Caco-2 (cell line): ENCODE results near the gene DHRS7. TPM values are rescaled to one million over a fixed set of nuclear protein-coding genes. Genes with fewer than 3 reads are reported as not detected.

Source experiments
- BruUV-seq: library from RNA; stranded (reverse); fragments of 400-500 nt; replicated peaks from 2 replicates; lab custom pipeline; 2021; lab: Mats Ljungman, UMichigan
- CTCF ChIA-PET: fragments of 300-600 bp; sonication (Branson Sonifier 250); formaldehyde crosslinking; loops from one replicate; lab custom pipeline; 2022; ENCODE audit warnings: antibody characterized with exemption; lab: Charles Lee
- POLR2A ChIA-PET: fragments of 300-600 bp; sonication (Branson Sonifier 250); formaldehyde crosslinking; loops from one replicate; lab custom pipeline; 2022; ENCODE audit warnings: antibody characterized with exemption; lab: Charles Lee
- DNase-seq, 2 experiments: peaks; one replicate each; pipeline versions ENCODE4 v3.0.0 to v3.0.0-alpha.2; 2020 to 2022
- H3K27me3 ChIP-seq: replicated peaks from 2 replicates; pipeline ENCODE4 v1.6.0; 2011; ENCODE audit warnings: low read length; ENCODE audit not compliant: control insufficient read depth, insufficient read depth
- H3K36me3 ChIP-seq: 2 replicates; pipeline ENCODE4 v1.5.1; 2011; ENCODE audit warnings: low read length; ENCODE audit not compliant: control insufficient read depth, insufficient read depth
- H3K4me1 ChIP-seq: fragments of 250-450 bp; sonication (Bioruptor Pico); 2 replicates; pipeline ENCODE4 v1.5.1; 2020; ENCODE audit warnings: mild to moderate bottlenecking
- H3K4me3 ChIP-seq: 2 replicates; pipeline ENCODE4 v1.5.1; 2011; ENCODE audit warnings: low read depth, mild to moderate bottlenecking, control low read depth, low read length
- H3K9me3 ChIP-seq: fragments of 250-450 bp; sonication (Bioruptor Pico); 2 replicates; pipeline ENCODE4 v1.5.1; 2020; ENCODE audit warnings: mild to moderate bottlenecking, moderate library complexity
- H3K27ac Mint-ChIP-seq: one replicate; pipeline ENCODE4 v1.8.0; 2022; ENCODE audit warnings: mixed read lengths; ENCODE audit not compliant: unreplicated experiment
- H3K27me3 Mint-ChIP-seq: one replicate; pipeline ENCODE4 v1.8.0; 2022; ENCODE audit warnings: mixed read lengths; ENCODE audit not compliant: insufficient read depth, unreplicated experiment
- H3K36me3 Mint-ChIP-seq: one replicate; pipeline ENCODE4 v1.8.0; 2022; ENCODE audit warnings: mild to moderate bottlenecking, mixed read lengths; ENCODE audit not compliant: insufficient read depth, unreplicated experiment
- H3K4me1 Mint-ChIP-seq: one replicate; pipeline ENCODE4 v1.8.0; 2022; ENCODE audit warnings: low read depth, mixed read lengths; ENCODE audit not compliant: unreplicated experiment
- H3K4me3 Mint-ChIP-seq: one replicate; pipeline ENCODE4 v1.8.0; 2022; ENCODE audit warnings: mild to moderate bottlenecking, moderate library complexity, mixed read lengths; ENCODE audit not compliant: unreplicated experiment
- H3K9me3 Mint-ChIP-seq: one replicate; pipeline ENCODE4 v1.8.0; 2022; ENCODE audit warnings: mixed read lengths; ENCODE audit not compliant: unreplicated experiment
- CTCF ChIP-seq, 2 experiments: fragments of 200-600 bp in 1 of 2; IDR thresholded peaks; 1 replicate in 1 of 2; 2 replicates in 1 of 2; pipeline versions ENCODE4 v1.5.1 to v1.8.0; 2011 to 2022; ENCODE audit warnings: antibody characterized with exemption in 1 of 2, control low read depth in 1 of 2, inconsistent platforms in 1 of 2, low read depth in 1 of 2, low read length in 1 of 2, mild to moderate bottlenecking in 1 of 2, moderate library complexity in 1 of 2; ENCODE audit not compliant: insufficient read depth in 1 of 2, severe bottlenecking in 1 of 2, unreplicated experiment in 1 of 2
- intact Hi-C: fragments of 100-400 bp; cut with micrococcal nuclease; formaldehyde crosslinking; loops from one replicate; pipeline ENCODE4 v1.10.0; 2022; ENCODE audit not compliant: unreplicated experiment
- total RNA-seq: library from RNA; stranded (reverse); gene quantifications from 2 replicates; pipeline ENCODE4 v1.2.3, GENCODE V29; 2022

The DHRS7 gene
- total RNA-seq, 1 experiment from 2014 or later, result 61.6 TPM

DNA sequence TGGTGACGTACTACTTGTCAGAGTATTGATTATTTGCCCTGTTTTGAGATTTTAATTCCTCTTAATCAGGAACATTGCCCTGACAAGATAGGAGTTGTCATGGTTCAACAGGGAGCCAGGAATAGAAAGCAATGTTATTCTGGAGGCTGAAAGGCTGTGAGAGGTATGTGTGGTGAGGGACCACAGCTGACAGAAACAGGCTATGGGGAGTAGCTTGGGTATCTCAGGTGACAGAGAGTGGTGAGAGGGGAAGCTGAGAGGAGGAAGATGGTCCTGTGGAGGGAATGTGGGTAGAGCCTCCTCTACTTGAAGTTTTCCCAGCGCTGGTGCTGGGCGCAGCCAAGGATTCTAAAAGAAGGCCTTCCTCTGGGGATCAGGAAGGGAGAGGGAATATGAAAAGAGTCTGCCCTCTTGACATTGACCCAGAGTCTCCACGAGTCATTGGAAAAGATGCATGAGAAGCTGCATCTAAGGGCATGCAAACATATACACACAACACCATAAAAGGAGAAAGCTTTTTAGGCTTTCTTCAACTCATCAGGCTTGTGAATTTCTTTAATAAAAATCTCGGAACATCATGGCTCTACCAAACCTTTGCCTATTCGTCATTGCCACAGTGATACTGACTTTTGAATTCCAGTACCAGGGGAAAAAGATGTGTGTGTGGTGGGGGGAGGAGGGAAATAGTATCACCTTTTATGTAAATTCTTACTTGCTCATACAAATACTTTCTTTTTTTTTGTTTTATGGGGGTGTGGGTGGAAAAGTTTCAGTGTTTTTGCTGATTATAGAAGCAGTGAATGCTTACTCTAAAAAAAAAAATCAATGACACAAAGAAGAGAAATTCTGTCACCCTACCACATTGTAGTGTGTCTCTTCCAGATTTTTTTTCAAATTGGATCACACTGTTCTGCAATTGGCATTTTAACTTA, 39.9 kb upstream of the DHRS7 start:
- H3K9me3 ChIP-seq, result no peaks in the 10 kb centered on the region
- no peaks in the 10 kb centered on the region for H3K36me3 ChIP-seq
- no peaks in the 10 kb centered on the region for H3K36me3 Mint-ChIP-seq
- no peaks in the 10 kb centered on the region for H3K4me1 Mint-ChIP-seq
- H3K27ac Mint-ChIP-seq, result no peak overlapping the region
- H3K27me3 ChIP-seq, result no peaks in the 10 kb centered on the region; the same call in 1 of the 2 replicates
- intact Hi-C loops, result loop anchor here (5.0 kb wide), 1 partner anchor 282 kb away; the partner anchor contains the start of gene C14orf39
- POLR2A ChIA-PET, result no interaction called here
- no peak for TF ChIP-seq CTCF (IDR thresholded peaks at IDR 0.05; ENCODE audit: insufficient read depth in 1 of 2, low read depth in 1 of 2, low read length in 1 of 2, severe bottlenecking in 1 of 2, unreplicated experiment in 1 of 2)
- peaks cover 30% of the 10 kb centered on the region for H3K27me3 Mint-ChIP-seq
- BruUV-seq, result no TSS peak
- H3K4me3 ChIP-seq, result no peak overlapping the region
- CTCF ChIA-PET, result no interaction called here
- no peak for DNase-seq
- no peak overlapping the region for H3K4me3 Mint-ChIP-seq
- no peaks in the 10 kb centered on the region for H3K4me1 ChIP-seq
- peaks cover under 1% of the 10 kb centered on the region for H3K9me3 Mint-ChIP-seq

- H3K4me1 Mint-ChIP-seq, result no peaks in the 10 kb centered on the region
- DNase-seq, result no peak
- no peak overlapping the region for H3K4me3 Mint-ChIP-seq
- intact Hi-C loops, result no loop called here
- H3K36me3 Mint-ChIP-seq, result no peaks in the 10 kb centered on the region
- H3K9me3 Mint-ChIP-seq, result peaks cover 9% of the 10 kb centered on the region
- no peaks in the 10 kb centered on the region for H3K4me1 ChIP-seq
- no peak for TF ChIP-seq CTCF (IDR thresholded peaks at IDR 0.05; ENCODE audit: insufficient read depth in 1 of 2, low read depth in 1 of 2, low read length in 1 of 2, severe bottlenecking in 1 of 2, unreplicated experiment in 1 of 2)
- H3K36me3 ChIP-seq, result no peaks in the 10 kb centered on the region
- ChIA-PET CTCF (no interaction called here), POLR2A (no interaction called here)
- H3K4me3 ChIP-seq, result no peak overlapping the region
- no peaks in the 10 kb centered on the region for H3K9me3 ChIP-seq
- BruUV-seq, result no TSS peak
- no peak overlapping the region for H3K27ac Mint-ChIP-seq
- peaks cover 26% of the 10 kb centered on the region for H3K27me3 Mint-ChIP-seq
- no peaks in the 10 kb centered on the region; the same call in 1 of the 2 replicates for H3K27me3 ChIP-seq
Observed at GRCh38 chr14:60204104-60204842, 39.1 kb upstream of the DHRS7 start.

- Mint-ChIP-seq H3K9me3 (peaks cover 10% of the 10 kb centered on the region), H3K27me3 (peaks cover 9% of the 10 kb centered on the region), H3K4me1 (no peaks in the 10 kb centered on the region), H3K4me3 (no peak overlapping the region), H3K27ac (no peak overlapping the region), H3K36me3 (no peaks in the 10 kb centered on the region)
- TF ChIP-seq CTCF (IDR thresholded peaks at IDR 0.05; ENCODE audit: insufficient read depth in 1 of 2, low read depth in 1 of 2, low read length in 1 of 2, severe bottlenecking in 1 of 2, unreplicated experiment in 1 of 2), result no peak
- DNase-seq, result no peak
- POLR2A ChIA-PET, result no interaction called here
- no peaks in the 10 kb centered on the region; the same call in 1 of the 2 replicates for H3K4me1 ChIP-seq
- no peak overlapping the region for H3K4me3 ChIP-seq
- H3K9me3 ChIP-seq, result no peaks in the 10 kb centered on the region
- H3K36me3 ChIP-seq, result no peaks in the 10 kb centered on the region
- CTCF ChIA-PET, result no interaction called here
- intact Hi-C loops, result no loop called here
- no peaks in the 10 kb centered on the region; the same call in 1 of the 2 replicates for H3K27me3 ChIP-seq
- BruUV-seq, result no TSS peak
Observed at GRCh38 chr14:60199321-60199720, 34.1 kb upstream of the DHRS7 start.
